HepG2 (cell line): Measurements from ENCODE around the gene SERAC1. TPM values are rescaled to one million over a fixed set of nuclear protein-coding genes. Genes with fewer than 3 reads are reported as not detected.
A peak's percentile ranks its signal among the peaks of the same experiment; 100 is the strongest.

ENCODE experiments used
- BCLAF1 ChIP-seq: fragments of 450-650 bp; IDR thresholded peaks from 2 replicates; pipeline ENCODE4 v1.6.1; 2017; ENCODE audit warnings: mild to moderate bottlenecking
- CBX2 ChIP-seq, 2 experiments: fragments of 200-600 bp in 1 of 2; sonication (generic); formaldehyde crosslinking in 1 of 2; IDR thresholded peaks; 2 replicates each; pipeline versions ENCODE4 v1.7.0 to v1.8.1; 2018 to 2022; ENCODE audit warnings: low read depth in 2 of 2, low read length in 1 of 2, mild to moderate bottlenecking in 1 of 2, missing genetic modification reagents in 1 of 2
- EHMT2 ChIP-seq: fragments of 200-600 bp; sonication (generic); IDR thresholded peaks from 2 replicates; pipeline ENCODE4 v1.7.0; 2017; ENCODE audit warnings: antibody characterized with exemption, low read depth, low read length, borderline replicate concordance
- EP300 ChIP-seq, 3 experiments: sonication (generic) in 1 of 3; formaldehyde crosslinking in 1 of 3; IDR thresholded peaks; 2 replicates each; pipeline versions ENCODE4 v1.5.1 to v1.6.1; 2011 to 2020; ENCODE audit warnings: low read depth in 2 of 3, low read length in 2 of 3, borderline replicate concordance in 1 of 3, improper control_type of control experiment in 1 of 3, mild to moderate bottlenecking in 1 of 3, missing genetic modification reagents in 1 of 3, moderate library complexity in 1 of 3
- FOXO4 ChIP-seq: sonication (generic); formaldehyde crosslinking; conservative IDR thresholded peaks from 2 replicates; pipeline ENCODE4 v1.8.1; 2023; ENCODE audit warnings: missing genetic modification reagents
- HNF4G ChIP-seq, 2 experiments: sonication (generic) in 1 of 2; formaldehyde crosslinking in 1 of 2; IDR thresholded peaks; 2 replicates each; pipeline versions ENCODE4 v1.4.0 to v1.6.1; 2011 to 2020; ENCODE audit warnings: borderline replicate concordance in 2 of 2, low read depth in 2 of 2, mild to moderate bottlenecking in 2 of 2, low read length in 1 of 2, missing genetic modification reagents in 1 of 2, moderate library complexity in 1 of 2
- HNRNPUL1 ChIP-seq: fragments of 200-400 bp; formaldehyde crosslinking; IDR thresholded peaks from 2 replicates; pipeline ENCODE4 v1.6.1; 2017; ENCODE audit warnings: low read depth, mild to moderate bottlenecking, low read length, moderate library complexity
- LCORL ChIP-seq, 2 experiments: fragments of 450-650 bp in 1 of 2; sonication (generic) in 1 of 2; formaldehyde crosslinking in 1 of 2; IDR thresholded peaks; 2 replicates each; pipeline versions ENCODE4 v1.5.0 to v1.6.1; 2017 to 2020; ENCODE audit warnings: antibody characterized with exemption in 1 of 2, missing genetic modification reagents in 1 of 2
- PHF21A ChIP-seq: sonication (generic); formaldehyde crosslinking; IDR thresholded peaks from 2 replicates; pipeline ENCODE4 v1.5.0; 2020; ENCODE audit warnings: mild to moderate bottlenecking, missing genetic modification reagents
- ZBTB8A ChIP-seq: sonication (generic); formaldehyde crosslinking; IDR thresholded peaks from 2 replicates; pipeline ENCODE4 v1.4.0; 2020; ENCODE audit warnings: mild to moderate bottlenecking, low read depth, missing genetic modification reagents, borderline replicate concordance
- ZNF234 ChIP-seq: sonication (generic); formaldehyde crosslinking; conservative IDR thresholded peaks from 2 replicates; pipeline ENCODE4 v1.5.1; 2020; ENCODE audit warnings: mild to moderate bottlenecking, missing genetic modification reagents
- ZNF335 ChIP-seq: sonication (generic); formaldehyde crosslinking; IDR thresholded peaks from 2 replicates; pipeline ENCODE4 v1.4.0; 2020; ENCODE audit warnings: missing genetic modification reagents
- ZNF446 ChIP-seq: sonication (generic); formaldehyde crosslinking; IDR thresholded peaks from 2 replicates; pipeline ENCODE4 v1.5.0; 2020; ENCODE audit warnings: mild to moderate bottlenecking, missing genetic modification reagents
- ZNF558 ChIP-seq: sonication (generic); formaldehyde crosslinking; IDR thresholded peaks from 2 replicates; pipeline ENCODE4 v1.9.0; 2022; ENCODE audit warnings: mild to moderate bottlenecking, missing genetic modification reagents, borderline replicate concordance
- ZNF670 ChIP-seq: sonication (generic); formaldehyde crosslinking; IDR thresholded peaks from 2 replicates; pipeline ENCODE4 v1.8.0; 2022; ENCODE audit warnings: mild to moderate bottlenecking, missing genetic modification reagents, borderline replicate concordance
- ZNF777 ChIP-seq: sonication (generic); formaldehyde crosslinking; IDR thresholded peaks from 2 replicates; pipeline ENCODE4 v1.4.0; 2020; ENCODE audit warnings: missing genetic modification reagents
- ZNF780A ChIP-seq: sonication (generic); formaldehyde crosslinking; IDR thresholded peaks from 2 replicates; pipeline ENCODE4 v1.8.0; 2022; ENCODE audit warnings: mild to moderate bottlenecking, missing genetic modification reagents, moderate library complexity
- ZSCAN29 ChIP-seq: sonication (generic); formaldehyde crosslinking; conservative IDR thresholded peaks from 2 replicates; pipeline ENCODE4 v1.4.0; 2020; ENCODE audit warnings: mild to moderate bottlenecking, missing genetic modification reagents
- polyA plus RNA-seq, 8 experiments: library from polyadenylated mRNA; depleted of rRNA in 3 of 8; stranded (reverse) in 7 of 8; unstranded in 1 of 8; fragments of >200 nt; fragmentation: Illumina TruSeq in 4 of 8; extraction: Trizol in 4 of 8; gene quantifications; 2 replicates each; pipeline versions ENCODE4 v1.2.1 to v1.2.3, GENCODE V29; 2011 to 2016; ENCODE audit warnings: low read depth in 4 of 8, missing spikeins in 1 of 8, mixed read lengths in 1 of 8; ENCODE audit not compliant: insufficient read depth in 1 of 8
- total RNA-seq, 5 experiments: library from RNA; depleted of rRNA; stranded (reverse); fragments of >200 nt; fragmentation: Illumina TruSeq; extraction: Trizol; gene quantifications; 2 replicates each; pipeline ENCODE4 v1.2.3, GENCODE V29; 2016; ENCODE audit warnings: low read depth in 1 of 5
- TF ChIP-seq, protein P1 (sequence below): sonication (generic); formaldehyde crosslinking; IDR thresholded peaks from 2 replicates; pipeline ENCODE4 v1.5.1; 2020; ENCODE audit warnings: missing genetic modification reagents, mild to moderate bottlenecking, borderline replicate concordance
- TF ChIP-seq, protein P2 (sequence below): sonication (generic); formaldehyde crosslinking; conservative IDR thresholded peaks from 2 replicates; pipeline ENCODE4 v1.4.0; 2020; ENCODE audit warnings: mild to moderate bottlenecking, missing genetic modification reagents, moderate library complexity

Gene SERAC1
- total and polyA plus RNA-seq, 2 of the 13 experiments (the other 11 are each of a cell fraction or from before 2014, with no cell fraction given), result 4.5 to 8.1 TPM

GRCh38 chr6:158168040-158168289, at the start of gene SERAC1 (continued):
- TF ChIP-seq, protein P1, sequence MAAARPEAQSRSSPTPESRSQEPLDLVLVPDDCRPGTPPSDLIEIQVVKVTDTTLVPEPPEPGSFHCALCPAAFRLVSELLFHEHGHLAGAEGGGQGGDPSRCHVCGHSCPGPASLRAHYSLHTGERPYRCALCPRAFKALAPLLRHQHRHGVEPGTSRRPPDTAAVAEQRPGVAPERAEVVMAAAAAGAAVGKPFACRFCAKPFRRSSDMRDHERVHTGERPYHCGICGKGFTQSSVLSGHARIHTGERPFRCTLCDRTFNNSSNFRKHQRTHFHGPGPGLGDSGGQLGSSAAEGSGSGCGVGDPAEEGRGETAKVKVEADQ (CRISPR knock-in tag), result 0 out of 2 replicates have a peak, but pooled peaks have one; percentile 22
- TF ChIP-seq ZNF780A (no peak), ZNF234 (CRISPR knock-in tag) (0 out of 2 replicates have a peak, but pooled peaks have one; percentile 30), HNF4G (IDR thresholded peaks at IDR 0.05; ENCODE audit: borderline replicate concordance, low read depth, low read length) (no peak), HNF4G (CRISPR knock-in tag; IDR thresholded peaks at IDR 0.05; ENCODE audit: borderline replicate concordance, low read depth) (no peak), CBX2 (IDR thresholded peaks at IDR 0.05; ENCODE audit: low read depth, low read length) (no peak), CBX2 (CRISPR knock-in tag; IDR thresholded peaks at IDR 0.05; ENCODE audit: low read depth) (no peak), ZNF446 (CRISPR knock-in tag) (no peak), LCORL (IDR thresholded peaks at IDR 0.05) (no peak), LCORL (CRISPR knock-in tag; IDR thresholded peaks at IDR 0.05) (peak; percentile 16; the same call in 1 of the 2 replicates), ZNF335 (CRISPR knock-in tag) (no peak), HNRNPUL1 (no peak), EP300 (IDR thresholded peaks at IDR 0.05; ENCODE audit: low read depth in 2 of 2, low read length in 2 of 2) (no peak), EP300 (CRISPR knock-in tag; IDR thresholded peaks at IDR 0.05; ENCODE audit: borderline replicate concordance) (no peak), EHMT2 (no peak), ZBTB8A (CRISPR knock-in tag) (no peak), FOXO4 (CRISPR knock-in tag) (no peak), PHF21A (CRISPR knock-in tag) (no peak), ZNF670 (CRISPR knock-in tag) (no peak), ZNF777 (peak; percentile 41; the same call in 1 of the 2 replicates), ZNF558 (CRISPR knock-in tag) (no peak), BCLAF1 (no peak), ZSCAN29 (CRISPR knock-in tag) (no peak)
- TF ChIP-seq, protein P2, sequence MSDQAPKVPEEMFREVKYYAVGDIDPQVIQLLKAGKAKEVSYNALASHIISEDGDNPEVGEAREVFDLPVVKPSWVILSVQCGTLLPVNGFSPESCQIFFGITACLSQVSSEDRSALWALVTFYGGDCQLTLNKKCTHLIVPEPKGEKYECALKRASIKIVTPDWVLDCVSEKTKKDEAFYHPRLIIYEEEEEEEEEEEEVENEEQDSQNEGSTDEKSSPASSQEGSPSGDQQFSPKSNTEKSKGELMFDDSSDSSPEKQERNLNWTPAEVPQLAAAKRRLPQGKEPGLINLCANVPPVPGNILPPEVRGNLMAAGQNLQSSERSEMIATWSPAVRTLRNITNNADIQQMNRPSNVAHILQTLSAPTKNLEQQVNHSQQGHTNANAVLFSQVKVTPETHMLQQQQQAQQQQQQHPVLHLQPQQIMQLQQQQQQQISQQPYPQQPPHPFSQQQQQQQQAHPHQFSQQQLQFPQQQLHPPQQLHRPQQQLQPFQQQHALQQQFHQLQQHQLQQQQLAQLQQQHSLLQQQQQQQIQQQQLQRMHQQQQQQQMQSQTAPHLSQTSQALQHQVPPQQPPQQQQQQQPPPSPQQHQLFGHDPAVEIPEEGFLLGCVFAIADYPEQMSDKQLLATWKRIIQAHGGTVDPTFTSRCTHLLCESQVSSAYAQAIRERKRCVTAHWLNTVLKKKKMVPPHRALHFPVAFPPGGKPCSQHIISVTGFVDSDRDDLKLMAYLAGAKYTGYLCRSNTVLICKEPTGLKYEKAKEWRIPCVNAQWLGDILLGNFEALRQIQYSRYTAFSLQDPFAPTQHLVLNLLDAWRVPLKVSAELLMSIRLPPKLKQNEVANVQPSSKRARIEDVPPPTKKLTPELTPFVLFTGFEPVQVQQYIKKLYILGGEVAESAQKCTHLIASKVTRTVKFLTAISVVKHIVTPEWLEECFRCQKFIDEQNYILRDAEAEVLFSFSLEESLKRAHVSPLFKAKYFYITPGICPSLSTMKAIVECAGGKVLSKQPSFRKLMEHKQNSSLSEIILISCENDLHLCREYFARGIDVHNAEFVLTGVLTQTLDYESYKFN (CRISPR knock-in tag), result no peak
